Activated CD4-positive, alpha-beta T cell treated with anti-CD3 and anti-CD28 coated beads, Interleukin-10, Interleukin-2, amounts not matched to agents 100 ng/mL and 50 ng/mL, durations not matched to agents 16 hours and 8 hours (primary cell): ENCODE measurements around the gene MRGPRX3.
A peak's percentile ranks its signal among the peaks of the same experiment; 100 is the strongest.
"Not testable (repeated sequence)": the region's sequence is repeated elsewhere in the genome, so short reads cannot be mapped to it uniquely, and the experiment has no call there.

ENCODE experiments used
- DNase-seq: peaks from one replicate; pipeline ENCODE4 v3.0.0-alpha.2; 2020

The MRGPRX3 gene

DNA sequence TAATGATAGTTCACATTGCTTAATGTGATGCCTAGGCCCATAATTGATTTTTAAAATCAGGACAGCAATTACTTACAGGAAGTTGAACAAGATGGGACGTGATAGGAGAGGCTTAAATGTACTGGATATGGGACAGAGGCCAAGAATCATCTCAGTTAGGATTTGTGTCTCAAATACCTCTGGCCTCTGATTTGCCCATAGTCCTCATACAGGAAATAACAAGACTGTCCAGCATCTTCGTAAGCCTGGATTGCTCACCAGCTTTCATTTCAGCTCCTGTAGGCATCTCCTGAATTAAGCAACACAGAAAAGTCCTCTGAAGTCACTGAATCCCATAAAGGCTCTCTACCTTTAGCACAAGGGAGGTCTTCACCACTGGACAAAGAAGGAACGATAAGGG is at the start of gene MRGPRX3:
Gene MRGPRX3, plus strand, starts transcription at position 231 of the 400 bp plus-strand sequence. CDS start 4,632 bp downstream, outside the sequence.
- DNase-seq: no peak

GRCh38 chr11:18088366-18088765 is 44.0 kb upstream of the MRGPRX3 start:
- DNase-seq: no peak

- no peak for DNase-seq
These were observed 43.4 kb upstream of the MRGPRX3 start for GRCh38 chr11:18088966-18089365.

DNA sequence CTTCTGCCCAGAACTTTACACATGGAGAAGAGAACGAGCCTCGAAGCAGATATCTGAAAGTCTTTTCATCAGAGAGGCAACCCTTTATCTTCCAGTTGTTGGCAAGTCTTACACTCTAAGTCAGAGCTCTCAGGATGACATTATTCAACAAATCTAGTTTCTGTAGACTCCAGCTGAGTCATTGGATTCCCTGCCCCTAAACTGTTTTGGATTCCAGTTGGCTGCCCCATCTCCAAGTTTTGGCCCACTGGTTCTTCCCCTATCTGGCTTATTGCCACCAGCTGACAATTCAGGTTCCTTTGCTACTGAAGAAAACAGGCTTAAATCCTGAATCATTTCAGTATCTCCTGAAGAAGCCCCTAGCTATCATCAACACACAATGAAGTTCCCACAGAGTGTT is 40.6 kb upstream of the MRGPRX3 start:
- DNase-seq: no peak

GRCh38 chr11:18093959-18094358 is 38.4 kb upstream of the MRGPRX3 start:
- DNase-seq: no peak

DNA sequence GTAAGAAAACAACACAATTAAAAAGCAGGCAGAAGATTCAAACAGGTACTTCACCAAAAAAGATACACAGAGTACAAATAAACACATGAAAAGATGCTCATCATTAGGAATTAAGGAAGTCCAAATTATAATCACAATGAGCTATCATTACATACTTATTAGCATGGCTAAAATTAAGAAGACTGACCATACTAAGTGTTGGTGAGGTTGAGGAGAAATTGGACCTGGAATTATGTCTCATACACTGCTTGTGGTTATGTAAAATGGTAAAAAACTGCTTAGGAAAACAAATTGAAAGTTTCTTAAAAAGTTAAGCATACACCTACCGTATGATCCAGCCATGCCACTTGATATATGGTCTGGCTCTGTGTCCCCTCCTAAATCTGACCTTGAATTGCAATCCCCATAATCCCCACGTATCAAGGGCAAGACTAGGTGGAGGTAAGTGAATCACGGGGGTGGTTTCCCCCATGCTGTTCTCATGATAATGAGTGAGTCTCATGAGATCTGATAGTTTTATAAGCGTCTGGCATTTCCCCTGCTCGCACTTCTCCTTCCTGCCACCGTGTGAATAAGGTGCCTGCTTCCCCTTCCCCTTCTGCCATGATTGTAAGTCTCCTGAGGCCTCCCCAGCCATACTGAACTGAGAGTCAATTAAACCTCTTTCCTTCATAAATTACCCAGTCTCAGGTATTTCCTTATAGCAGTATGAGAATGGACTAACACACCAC is 31.3 kb upstream of the MRGPRX3 start:
- DNase-seq: no peak

DNA sequence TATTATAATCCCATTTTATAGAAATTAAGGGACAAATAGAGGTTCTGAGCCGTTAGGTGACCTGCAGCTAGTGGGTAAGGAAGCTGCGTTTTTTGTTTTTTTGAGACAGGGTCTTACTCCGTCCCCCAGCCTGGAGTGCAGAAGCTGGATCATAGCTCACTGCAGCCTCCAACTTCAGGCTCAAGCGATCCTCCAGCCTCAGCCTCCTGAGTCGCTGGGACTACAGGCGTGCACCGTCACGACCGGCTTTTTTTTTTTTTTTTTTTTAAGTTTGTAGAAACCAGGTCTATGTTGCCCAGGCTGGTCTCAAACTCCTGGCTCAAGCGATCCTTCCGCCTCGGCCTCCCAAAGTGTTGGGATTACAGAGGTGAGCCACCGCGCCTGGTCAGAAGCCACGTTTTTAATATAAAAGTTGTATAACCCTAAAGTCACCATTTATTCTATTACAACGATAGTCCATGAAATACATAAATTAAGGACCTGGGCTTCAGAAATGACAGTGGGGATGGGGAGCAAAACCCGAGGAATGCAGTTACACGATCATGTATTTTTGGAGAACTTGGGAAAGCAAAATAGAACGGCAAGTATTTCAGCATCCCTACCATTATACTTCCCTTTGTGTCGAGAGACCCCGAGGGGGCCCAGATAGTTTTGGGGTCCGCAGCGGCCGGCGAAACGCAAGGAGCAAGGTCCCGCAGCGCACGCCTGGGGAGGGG is 27.1 kb upstream of the MRGPRX3 start:
- DNase-seq: no peak

GRCh38 chr11:18105802-18106574 is 26.4 kb upstream of the MRGPRX3 start, which contains the start of gene SAAL1:
Gene SAAL1 (minus strand): TSS chr11:18106082. CDS start chr11:18106041, 41 bp downstream.
- peak; percentile 95 for DNase-seq

DNA sequence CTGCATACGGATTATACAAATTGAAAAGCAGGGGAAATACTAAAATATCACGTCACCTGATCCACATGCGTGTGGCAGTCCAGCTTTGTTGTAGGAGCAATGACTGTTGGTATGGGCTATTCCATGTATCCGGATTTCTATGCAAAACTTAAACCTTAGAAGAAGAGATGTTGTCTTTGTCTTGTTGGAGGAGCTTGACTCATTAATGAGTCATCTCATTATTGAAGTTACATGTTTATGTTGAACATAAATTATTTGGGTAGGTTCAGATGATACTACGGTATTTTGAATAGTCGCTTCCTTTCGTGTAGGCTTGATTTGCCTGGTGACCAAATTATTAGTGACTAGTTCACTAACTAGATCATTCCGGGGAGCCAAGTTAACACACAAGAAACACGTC is 25.7 kb upstream of the MRGPRX3 start:
- DNase-seq: no peak

- DNase-seq: no peak
These were observed 24.1 kb upstream of the MRGPRX3 start for GRCh38 chr11:18108254-18108653.

GRCh38 chr11:18111005-18111404 is 21.4 kb upstream of the MRGPRX3 start:
- no peak for DNase-seq

DNA sequence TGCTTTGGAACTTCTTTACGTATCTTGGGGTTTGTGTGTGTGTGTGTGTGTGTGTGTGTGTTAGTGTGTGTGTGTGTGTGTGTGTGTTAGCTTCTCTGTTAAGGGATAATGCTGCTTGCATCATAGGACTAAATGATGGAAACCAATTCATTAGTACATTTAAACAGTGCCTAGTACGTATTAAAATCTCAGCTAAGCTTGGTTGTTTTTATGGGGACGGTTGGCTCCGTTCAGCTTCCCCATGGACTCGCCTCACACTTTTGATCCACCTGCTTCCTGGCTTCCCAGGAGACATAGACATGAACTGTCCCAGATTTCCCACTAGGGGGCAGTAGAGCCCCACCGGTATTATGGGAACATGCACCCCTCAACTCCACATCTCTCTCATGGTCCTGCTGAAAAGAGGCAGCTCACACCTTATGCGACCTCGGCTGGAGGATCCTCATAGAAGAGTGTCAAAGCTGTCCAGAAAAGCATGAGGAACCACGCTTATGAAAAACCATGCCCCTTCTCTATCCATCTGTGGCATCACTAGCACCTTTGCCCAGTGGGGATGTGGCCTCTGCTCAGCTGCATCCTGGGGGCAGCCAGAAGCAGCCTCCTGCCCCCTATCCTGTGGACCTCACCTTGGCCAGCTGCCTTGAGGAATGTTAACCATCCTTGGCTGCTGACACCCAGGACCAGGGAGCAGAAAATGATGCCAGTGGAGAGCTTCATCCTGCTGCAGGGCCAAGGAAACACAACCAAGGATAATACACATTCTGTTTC is 16.8 kb upstream of the MRGPRX3 start:
- peak; percentile 78 for DNase-seq

- not testable (repeated sequence) for DNase-seq
These were observed 11.0 kb upstream of the MRGPRX3 start for GRCh38 chr11:18121331-18121828.

- DNase-seq: not testable (repeated sequence)
These were observed 1.3 kb upstream of the MRGPRX3 start for GRCh38 chr11:18131115-18131514.

DNA sequence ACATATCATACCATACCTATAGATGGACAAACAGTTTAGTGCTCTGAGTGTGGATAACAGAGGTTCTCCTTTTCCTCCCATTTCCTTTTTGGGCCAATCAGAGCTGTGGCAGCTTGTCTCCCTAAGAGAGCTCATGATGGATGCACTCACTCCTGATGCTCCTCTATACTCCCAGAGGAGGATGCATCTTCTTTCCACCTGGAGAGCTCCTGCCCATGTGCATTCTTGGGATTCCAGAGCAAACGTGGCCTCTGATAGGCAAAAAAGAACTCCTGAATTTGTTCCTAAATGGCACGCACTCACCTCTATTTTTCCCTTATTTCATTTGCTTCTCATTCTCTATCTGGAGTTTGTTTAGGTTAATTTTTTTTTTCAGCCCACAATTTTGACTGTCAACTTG is 2.9 kb downstream of the MRGPRX3 start:
- no peak for DNase-seq

DNA sequence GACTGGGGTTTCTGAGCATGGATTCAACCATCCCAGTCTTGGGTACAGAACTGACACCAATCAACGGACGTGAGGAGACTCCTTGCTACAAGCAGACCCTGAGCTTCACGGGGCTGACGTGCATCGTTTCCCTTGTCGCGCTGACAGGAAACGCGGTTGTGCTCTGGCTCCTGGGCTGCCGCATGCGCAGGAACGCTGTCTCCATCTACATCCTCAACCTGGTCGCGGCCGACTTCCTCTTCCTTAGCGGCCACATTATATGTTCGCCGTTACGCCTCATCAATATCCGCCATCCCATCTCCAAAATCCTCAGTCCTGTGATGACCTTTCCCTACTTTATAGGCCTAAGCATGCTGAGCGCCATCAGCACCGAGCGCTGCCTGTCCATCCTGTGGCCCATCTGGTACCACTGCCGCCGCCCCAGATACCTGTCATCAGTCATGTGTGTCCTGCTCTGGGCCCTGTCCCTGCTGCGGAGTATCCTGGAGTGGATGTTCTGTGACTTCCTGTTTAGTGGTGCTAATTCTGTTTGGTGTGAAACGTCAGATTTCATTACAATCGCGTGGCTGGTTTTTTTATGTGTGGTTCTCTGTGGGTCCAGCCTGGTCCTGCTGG is 4.9 kb downstream of the MRGPRX3 start:
- DNase-seq: no peak

- no peak for DNase-seq
These were observed 7.8 kb downstream of the MRGPRX3 start for GRCh38 chr11:18140145-18140544.

GRCh38 chr11:18144243-18144642 is 11.9 kb downstream of the MRGPRX3 start:
- no peak for DNase-seq

DNA sequence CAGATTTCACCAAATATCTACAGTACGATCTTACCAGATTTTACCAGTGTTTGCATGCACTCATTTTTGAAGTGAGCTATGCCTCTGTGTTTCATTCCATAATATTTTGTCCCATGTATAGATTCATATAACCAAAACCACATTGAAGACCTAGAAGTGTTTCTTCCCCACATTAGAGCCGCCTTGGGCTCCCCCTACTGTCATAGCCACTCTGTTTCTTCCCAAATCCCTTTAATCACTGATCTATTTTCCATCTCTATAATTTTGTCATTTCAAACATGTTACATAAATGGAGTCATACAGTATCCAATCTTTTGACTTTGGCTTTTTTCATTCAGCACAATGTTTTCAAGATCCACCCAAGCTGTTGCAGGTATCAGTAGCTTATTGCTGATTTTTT is 12.7 kb downstream of the MRGPRX3 start:
- DNase-seq: no peak

DNA sequence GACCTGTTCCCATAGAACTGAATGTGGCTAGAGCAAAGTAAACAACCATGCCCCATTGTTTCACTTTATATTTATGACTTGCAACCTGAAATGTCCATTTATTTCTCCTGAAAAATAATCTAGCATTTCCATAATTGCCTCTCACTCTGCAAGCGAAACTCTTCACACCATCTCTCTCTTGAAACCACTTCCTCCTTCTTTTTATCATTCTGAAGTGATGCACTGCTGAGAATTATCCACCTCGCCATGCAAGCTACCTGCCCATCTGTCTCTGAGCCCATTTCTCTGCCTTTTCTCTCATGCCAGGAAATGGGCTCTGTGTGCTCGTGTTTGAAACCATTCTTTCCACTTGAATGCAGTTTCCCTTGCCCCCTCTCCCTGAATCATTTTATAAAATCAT is 13.5 kb downstream of the MRGPRX3 start:
- DNase-seq: peak; percentile 3

GRCh38 chr11:18151581-18151980 is 19.2 kb downstream of the MRGPRX3 start:
- no peak for DNase-seq

GRCh38 chr11:18168372-18168771 is 36.0 kb downstream of the MRGPRX3 start:
- DNase-seq: no peak
